ENCODE data around the gene WBP2. TPM values are rescaled to one million over a fixed set of nuclear protein-coding genes. Genes with fewer than 3 reads are reported as not detected.
"Not testable (repeated sequence)": the region's sequence is repeated elsewhere in the genome, so short reads cannot be mapped to it uniquely, and the experiment has no call there.

WBP2 gene
- total and polyA plus RNA-seq, 2 donors: 16.2 to 142 TPM

- Histone ChIP-seq H3K27ac (ENCODE audit: low read depth) (peak overlapping the region; percentile 41), H3K4me3 (ENCODE audit: low read depth, low read length) (peak overlapping the region; percentile 64), H3K4me1 (ENCODE audit: insufficient read depth) (no peaks in the 10 kb centered on the region), H3K36me3 (ENCODE audit: insufficient read depth) (no peaks in the 10 kb centered on the region)
- under 1% methylated on average over 56 of the region's 56 CpGs for WGBS
- no peak for DNase-seq (ENCODE audit: extremely low spot score)
These were observed 22.6 kb upstream of the WBP2 start for GRCh38 chr17:75877752-75878173.

- 4% methylated on average over 41 of the region's 41 CpGs for WGBS
- Histone ChIP-seq H3K27ac (ENCODE audit: low read depth) (peak overlapping the region; percentile 76), H3K4me3 (ENCODE audit: low read depth, low read length) (peak overlapping the region; percentile 64), H3K36me3 (ENCODE audit: insufficient read depth) (no peaks in the 10 kb centered on the region), H3K4me1 (ENCODE audit: insufficient read depth) (no peaks in the 10 kb centered on the region)
- DNase-seq (ENCODE audit: extremely low spot score): no peak
These were observed 22.0 kb upstream of the WBP2 start for GRCh38 chr17:75876938-75877751.

GRCh38 chr17:75876190-75876937 lies 21.2 kb upstream of the WBP2 start:
- H3K27ac ChIP-seq (ENCODE audit: low read depth): peak overlapping the region; percentile 76
- H3K36me3 ChIP-seq (ENCODE audit: insufficient read depth): no peaks in the 10 kb centered on the region
- H3K4me1 ChIP-seq (ENCODE audit: insufficient read depth): no peaks in the 10 kb centered on the region
- 23% methylated on average over 26 of the region's 26 CpGs for WGBS
- no peak for DNase-seq (ENCODE audit: extremely low spot score)
- no peak overlapping the region for H3K4me3 ChIP-seq (ENCODE audit: low read depth, low read length)

- Histone ChIP-seq H3K36me3 (ENCODE audit: insufficient read depth) (no peaks in the 10 kb centered on the region), H3K4me3 (ENCODE audit: low read depth, low read length) (no peak overlapping the region), H3K4me1 (ENCODE audit: insufficient read depth) (no peaks in the 10 kb centered on the region), H3K27ac (ENCODE audit: low read depth) (peak overlapping the region; percentile 76)
- WGBS: 50% methylated on average over 5 of the region's 5 CpGs
- DNase-seq (ENCODE audit: extremely low spot score): no peak
These were observed 20.7 kb upstream of the WBP2 start for GRCh38 chr17:75875940-75876189.

GRCh38 chr17:75875182-75875939 lies 20.2 kb upstream of the WBP2 start:
- H3K4me1 ChIP-seq (ENCODE audit: insufficient read depth): no peaks in the 10 kb centered on the region
- H3K4me3 ChIP-seq (ENCODE audit: low read depth, low read length): no peak overlapping the region

GRCh38 chr17:75874323-75875181 lies 19.4 kb upstream of the WBP2 start:
- Histone ChIP-seq H3K27ac (ENCODE audit: low read depth) (no peak overlapping the region), H3K4me1 (ENCODE audit: insufficient read depth) (no peaks in the 10 kb centered on the region)
- DNase-seq (ENCODE audit: extremely low spot score): no peak

More at GRCh38 chr17:75875182-75875939, 20.2 kb upstream of the WBP2 start:
- no peak for DNase-seq (ENCODE audit: extremely low spot score)
- Histone ChIP-seq H3K36me3 (ENCODE audit: insufficient read depth) (no peaks in the 10 kb centered on the region), H3K27ac (ENCODE audit: low read depth) (peak overlapping the region; percentile 76)
- 60% methylated on average over 18 of the region's 18 CpGs for WGBS

GRCh38 chr17:75873587-75874322 lies 18.6 kb upstream of the WBP2 start:
- Histone ChIP-seq H3K27ac (ENCODE audit: low read depth) (peak overlapping the region; percentile 12), H3K4me1 (ENCODE audit: insufficient read depth) (no peaks in the 10 kb centered on the region), H3K36me3 (ENCODE audit: insufficient read depth) (no peaks in the 10 kb centered on the region), H3K4me3 (ENCODE audit: low read depth, low read length) (no peak overlapping the region)
- no peak for DNase-seq (ENCODE audit: extremely low spot score)
- WGBS: 50% methylated on average over 11 of the region's 11 CpGs

More at GRCh38 chr17:75874323-75875181, 19.4 kb upstream of the WBP2 start:
- WGBS: 87% methylated on average over 38 of the region's 38 CpGs
- Histone ChIP-seq H3K4me3 (ENCODE audit: low read depth, low read length) (no peak overlapping the region), H3K36me3 (ENCODE audit: insufficient read depth) (no peaks in the 10 kb centered on the region)

GRCh38 chr17:75872434-75873351 lies 17.6 kb upstream of the WBP2 start:
- WGBS: 27% methylated on average over 13 of the region's 13 CpGs
- H3K4me3 ChIP-seq (ENCODE audit: low read depth, low read length): no peak overlapping the region
- no peak for DNase-seq (ENCODE audit: extremely low spot score)
- no peaks in the 10 kb centered on the region for H3K4me1 ChIP-seq (ENCODE audit: insufficient read depth)
- no peaks in the 10 kb centered on the region for H3K36me3 ChIP-seq (ENCODE audit: insufficient read depth)
- peak overlapping the region; percentile 73 for H3K27ac ChIP-seq (ENCODE audit: low read depth)

- not testable (repeated sequence) for H3K4me1 ChIP-seq (ENCODE audit: insufficient read depth); DNase-seq (ENCODE audit: extremely low spot score); H3K27ac ChIP-seq (ENCODE audit: low read depth); H3K4me3 ChIP-seq (ENCODE audit: low read depth, low read length); H3K36me3 ChIP-seq (ENCODE audit: insufficient read depth)
- WGBS: 47% methylated on average over 10 of the region's 10 CpGs
These were observed 15.1 kb upstream of the WBP2 start for GRCh38 chr17:75870228-75870627.

GRCh38 chr17:75869282-75870141 lies 14.4 kb upstream of the WBP2 start:
- Histone ChIP-seq H3K36me3 (ENCODE audit: insufficient read depth) (no peaks in the 10 kb centered on the region), H3K4me1 (ENCODE audit: insufficient read depth) (no peaks in the 10 kb centered on the region), H3K4me3 (ENCODE audit: low read depth, low read length) (no peak overlapping the region), H3K27ac (ENCODE audit: low read depth) (peak overlapping the region; percentile 67)
- 23% methylated on average over 23 of the region's 23 CpGs for WGBS
- DNase-seq (ENCODE audit: extremely low spot score): no peak

- H3K4me1 ChIP-seq (ENCODE audit: insufficient read depth); H3K36me3 ChIP-seq (ENCODE audit: insufficient read depth); DNase-seq (ENCODE audit: extremely low spot score); H3K4me3 ChIP-seq (ENCODE audit: low read depth, low read length): not testable (repeated sequence)
- peak overlapping the region; percentile 67 for H3K27ac ChIP-seq (ENCODE audit: low read depth)
- WGBS: 76% methylated on average over 12 of the region's 12 CpGs
These were observed 13.7 kb upstream of the WBP2 start for GRCh38 chr17:75868730-75869281.
